AG04449 (cell line): Measurements from ENCODE around the gene SETD1B.

Experiments used
- CTCF ChIA-PET: fragments of 350-600 bp; formaldehyde crosslinking; extraction: SDS; loops from one replicate; lab custom pipeline; 2021; ENCODE audit warnings: antibody characterized with exemption; lab: Yijun Ruan, JAX
- POLR2A ChIA-PET: fragments of 400-600, 350-600 bp; formaldehyde crosslinking; extraction: SDS; loops from one replicate; lab custom pipeline; 2020; ENCODE audit warnings: antibody characterized with exemption, inconsistent platforms; lab: Yijun Ruan, JAX
- DNase-seq: peaks from one replicate; pipeline ENCODE4 v3.0.0-alpha.2; 2010; ENCODE audit warnings: low read depth, low spot score
- H3K4me3 ChIP-seq: 2 replicates; pipeline ENCODE4 v1.5.1; 2011; ENCODE audit warnings: low read depth, mild to moderate bottlenecking, control low read depth, low read length
- CTCF ChIP-seq: IDR thresholded peaks from one replicate; pipeline ENCODE4 v1.5.1; 2011; ENCODE audit warnings: mild to moderate bottlenecking, moderate library complexity, low read length, control low read depth, inconsistent platforms; ENCODE audit not compliant: insufficient read depth; ENCODE audit errors: missing control alignments

The SETD1B gene

GRCh38 chr12:121828826-121829225, 25.0 kb downstream of the SETD1B start:
- ChIA-PET POLR2A (no interaction called here), CTCF (interaction anchor here (0.9 to 7.4 kb wide), 5 partner anchors 9 to 61 kb away, joined by 4 to 61 read pairs (median 33); partner anchors contain the start of gene RHOF)
- no peak overlapping the region for H3K4me3 ChIP-seq
- TF ChIP-seq CTCF, result no peak
- DNase-seq, result no peak

DNA sequence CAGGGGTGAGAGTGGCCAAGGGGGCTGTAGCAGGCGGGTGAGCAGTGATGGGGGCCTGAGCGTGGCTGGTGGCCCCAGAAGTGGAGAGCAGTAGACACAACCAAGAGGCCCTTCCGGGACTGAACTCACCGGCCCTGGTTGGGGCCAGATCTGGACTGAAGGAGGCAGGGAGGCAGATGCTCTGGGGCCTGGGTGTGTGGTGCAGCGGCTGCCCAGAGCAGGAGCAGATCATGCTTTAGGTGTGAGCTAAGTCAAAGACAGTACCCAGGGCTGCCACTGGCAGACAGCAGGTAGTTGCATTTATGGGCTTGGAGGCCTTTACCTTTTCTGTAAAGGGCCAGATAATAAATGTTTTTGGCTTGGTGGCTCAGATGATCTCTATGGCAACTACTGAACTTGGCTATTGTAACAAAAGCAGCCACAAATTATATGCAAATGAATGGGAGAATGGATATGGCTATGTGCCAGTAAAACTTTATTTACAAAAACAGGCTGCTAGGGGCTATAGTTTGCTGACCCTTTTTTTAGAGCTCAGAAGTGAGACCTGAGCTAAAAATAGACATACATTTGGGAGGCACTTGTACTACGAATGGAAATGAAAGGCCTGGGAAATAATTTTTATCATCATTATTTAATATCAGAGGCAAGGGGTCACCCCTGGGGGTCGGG, 25.6 kb downstream of the SETD1B start:
- no peak for DNase-seq
- no peak for TF ChIP-seq CTCF
- ChIA-PET CTCF (interaction anchor here (1.0 to 7.4 kb wide), 3 partner anchors 18 to 59 kb away, joined by 5 to 61 read pairs (median 54); partner anchors contain the start of genes PSMD9 and RHOF), POLR2A (no interaction called here)
- H3K4me3 ChIP-seq, result no peak overlapping the region

- ChIA-PET POLR2A (no interaction called here), CTCF (interaction anchor here (1.0 to 7.4 kb wide), 3 partner anchors 18 to 58 kb away, joined by 3 to 61 read pairs (median 5); partner anchors contain the start of genes PSMD9 and RHOF)
- no peak for TF ChIP-seq CTCF
- no peak overlapping the region for H3K4me3 ChIP-seq
- DNase-seq, result no peak
Observed at GRCh38 chr12:121830134-121830533, 26.3 kb downstream of the SETD1B start.

DNA sequence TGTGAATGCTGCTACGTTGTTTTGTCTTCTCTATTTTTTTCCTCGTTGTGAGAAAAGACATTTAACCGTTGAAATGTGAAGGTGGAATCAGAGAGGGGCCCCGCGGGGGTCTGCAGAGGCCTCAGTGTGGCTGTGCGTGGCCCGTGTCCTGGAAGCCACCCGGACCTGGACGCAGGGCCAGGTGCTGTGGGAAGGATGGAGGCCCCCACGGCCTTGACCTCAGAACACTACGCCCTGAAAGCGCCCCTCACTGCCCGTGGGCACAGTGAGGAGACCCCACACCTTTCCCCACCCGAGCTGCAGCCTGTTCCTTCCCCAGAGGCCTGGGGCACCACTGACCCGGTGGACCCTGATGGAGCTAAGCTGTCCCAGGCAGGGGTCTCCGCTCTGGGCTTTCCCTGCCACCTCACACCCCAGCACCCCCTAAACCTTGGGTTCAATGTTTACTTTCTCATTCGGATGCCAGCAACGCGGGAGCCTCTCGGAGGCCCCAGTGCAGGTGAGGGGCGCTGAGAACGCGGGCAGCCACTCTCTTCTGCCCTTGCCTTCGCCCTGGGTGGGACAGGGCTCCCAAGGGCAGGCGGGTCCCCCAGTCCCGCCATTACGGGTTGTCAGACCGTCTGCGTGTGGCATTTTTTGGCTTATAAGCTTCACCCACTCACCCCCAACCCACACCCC, 26.9 kb downstream of the SETD1B start:
- H3K4me3 ChIP-seq, result no peak overlapping the region
- TF ChIP-seq CTCF, result no peak
- POLR2A ChIA-PET, result no interaction called here
- CTCF ChIA-PET, result interaction anchor here (1.3 to 7.4 kb wide), 2 partner anchors 18 to 36 kb away, joined by 3 to 61 read pairs; partner anchors contain the start of gene RHOF
- no peak for DNase-seq

GRCh38 chr12:121831571-121832245, 27.9 kb downstream of the SETD1B start:
- CTCF ChIA-PET, result interaction anchor here (1.3 to 3.4 kb wide), 3 partner anchors 19 to 37 kb away, joined by 3 to 19 read pairs (median 4); no protein-coding TSS in a partner anchor
- H3K4me3 ChIP-seq, result no peak overlapping the region
- no peak for DNase-seq
- POLR2A ChIA-PET, result interaction anchor here (0.6 kb wide), 1 partner anchor 38 kb away, joined by 3 read pairs; no protein-coding TSS in a partner anchor
- TF ChIP-seq CTCF, result no peak
